GM13976 (cell line): ENCODE data around the gene SH3TC1.

ENCODE experiments used
- DNase-seq: peaks from one replicate; pipeline ENCODE4 v3.0.0; 2012; ENCODE audit warnings: low spot score
- in situ Hi-C: fragments of 300-500 bp; cut with MboI; formaldehyde crosslinking; loops from one replicate; pipeline ENCODE4 v1.12.0; 2022; ENCODE audit warnings: low sequenced_read_pairs, mixed read lengths, inconsistent platforms; ENCODE audit not compliant: unreplicated experiment
- TF ChIP-seq, protein P1 (sequence below): IDR thresholded peaks from 2 replicates; pipeline ENCODE4 v1.5.1; 2012; ENCODE audit warnings: borderline replicate concordance, mild to moderate bottlenecking; ENCODE audit not compliant: insufficient read depth; ENCODE audit errors: extremely low read depth, missing control alignments, control extremely low read depth

The SH3TC1 gene

GRCh38 chr4:8182858-8183725 lies 16.0 kb upstream of the SH3TC1 start:
- DNase-seq, result no peak
- TF ChIP-seq, protein P1, sequence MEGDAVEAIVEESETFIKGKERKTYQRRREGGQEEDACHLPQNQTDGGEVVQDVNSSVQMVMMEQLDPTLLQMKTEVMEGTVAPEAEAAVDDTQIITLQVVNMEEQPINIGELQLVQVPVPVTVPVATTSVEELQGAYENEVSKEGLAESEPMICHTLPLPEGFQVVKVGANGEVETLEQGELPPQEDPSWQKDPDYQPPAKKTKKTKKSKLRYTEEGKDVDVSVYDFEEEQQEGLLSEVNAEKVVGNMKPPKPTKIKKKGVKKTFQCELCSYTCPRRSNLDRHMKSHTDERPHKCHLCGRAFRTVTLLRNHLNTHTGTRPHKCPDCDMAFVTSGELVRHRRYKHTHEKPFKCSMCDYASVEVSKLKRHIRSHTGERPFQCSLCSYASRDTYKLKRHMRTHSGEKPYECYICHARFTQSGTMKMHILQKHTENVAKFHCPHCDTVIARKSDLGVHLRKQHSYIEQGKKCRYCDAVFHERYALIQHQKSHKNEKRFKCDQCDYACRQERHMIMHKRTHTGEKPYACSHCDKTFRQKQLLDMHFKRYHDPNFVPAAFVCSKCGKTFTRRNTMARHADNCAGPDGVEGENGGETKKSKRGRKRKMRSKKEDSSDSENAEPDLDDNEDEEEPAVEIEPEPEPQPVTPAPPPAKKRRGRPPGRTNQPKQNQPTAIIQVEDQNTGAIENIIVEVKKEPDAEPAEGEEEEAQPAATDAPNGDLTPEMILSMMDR, result no peak
- in situ Hi-C loops, result no loop called here

- TF ChIP-seq, protein P1, result no peak
- no peak for DNase-seq
- in situ Hi-C loops, result no loop called here
These were observed 15.0 kb upstream of the SH3TC1 start for GRCh38 chr4:8184061-8184460.

GRCh38 chr4:8185295-8185694 lies 13.8 kb upstream of the SH3TC1 start:
- in situ Hi-C loops, result no loop called here
- TF ChIP-seq, protein P1, result no peak

GRCh38 chr4:8185930-8186329 lies 13.2 kb upstream of the SH3TC1 start:
- TF ChIP-seq, protein P1, result no peak
- DNase-seq, result no peak
- in situ Hi-C loops, result no loop called here

More at GRCh38 chr4:8185295-8185694, 13.8 kb upstream of the SH3TC1 start:
- no peak for DNase-seq

- TF ChIP-seq, protein P1, result no peak
- in situ Hi-C loops, result no loop called here
- DNase-seq, result no peak
These were observed 11.0 kb upstream of the SH3TC1 start for GRCh38 chr4:8188085-8188484.

DNA sequence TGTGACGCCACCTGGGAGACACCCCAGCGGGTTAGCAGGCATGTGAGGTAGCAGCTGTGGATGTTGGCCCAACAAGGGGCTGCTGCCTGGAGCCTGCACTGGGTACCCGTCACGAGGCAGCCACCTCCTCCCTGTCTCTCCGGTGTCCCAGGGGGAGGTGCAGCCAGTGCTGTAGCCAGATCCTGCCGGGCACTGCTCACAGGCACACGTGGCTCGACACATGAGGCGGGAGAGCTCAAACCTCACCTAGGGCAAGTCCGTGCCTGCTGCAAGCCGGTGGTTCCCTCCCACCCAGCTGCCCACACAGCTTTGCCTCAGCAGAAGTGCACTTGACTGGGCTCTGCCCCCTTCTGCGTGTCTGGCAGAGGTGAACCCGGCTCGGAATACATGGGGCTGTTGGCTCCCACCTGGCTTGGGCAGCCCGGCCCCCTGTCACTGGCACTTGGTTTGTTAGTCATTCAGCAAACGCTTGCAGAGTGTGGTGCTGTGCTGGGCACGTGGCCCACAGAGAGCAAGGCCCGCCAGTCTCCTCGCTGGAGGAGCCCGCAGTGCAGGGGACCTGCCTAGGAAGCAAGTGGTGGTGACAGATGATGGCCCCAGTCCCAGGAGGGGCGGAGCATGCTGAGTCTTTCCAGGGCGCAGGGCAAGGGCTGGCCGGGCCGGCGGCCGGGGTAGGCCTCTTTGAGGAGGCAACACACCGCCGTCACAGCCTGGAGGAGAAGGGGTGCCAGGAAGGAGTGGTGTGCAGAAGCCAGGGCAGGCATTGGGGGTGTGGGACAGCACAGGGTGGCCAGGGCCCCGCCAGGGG lies 10.1 kb upstream of the SH3TC1 start:
- in situ Hi-C loops, result no loop called here
- DNase-seq, result no peak

More for the DNA sequence above, 10.1 kb upstream of the SH3TC1 start:
- TF ChIP-seq, protein P1, result no peak
